HG03457 (cell line): ENCODE results near the gene IRF9.

Experiments
- ATAC-seq: cut with Tn5 transposase; IDR thresholded peaks from one replicate; pipeline ENCODE4 v1.9.1; 2021; ENCODE audit warnings: moderate number of reproducible peaks; ENCODE audit not compliant: unreplicated experiment

Gene IRF9

DNA sequence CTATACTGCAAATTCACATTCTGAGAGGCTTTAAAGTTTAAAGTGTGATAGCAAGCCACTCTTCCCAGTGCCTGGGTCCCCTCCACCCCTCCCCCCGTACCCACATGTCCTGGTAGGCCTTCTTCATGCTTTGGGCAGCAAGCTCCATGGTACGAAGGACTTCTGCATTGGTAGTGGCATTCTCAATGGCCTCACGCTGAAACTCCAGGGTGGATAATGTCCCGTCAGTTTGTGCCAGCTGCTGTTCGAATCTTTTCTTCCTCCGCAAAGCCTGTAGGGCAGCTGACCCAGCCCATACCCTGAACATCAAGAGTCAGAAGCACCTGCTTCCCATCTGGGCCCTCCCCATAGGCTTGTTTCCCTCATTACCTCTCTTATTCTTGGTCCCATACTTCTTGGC, 50.2 kb downstream of the IRF9 start:
- ATAC-seq = no peak

DNA sequence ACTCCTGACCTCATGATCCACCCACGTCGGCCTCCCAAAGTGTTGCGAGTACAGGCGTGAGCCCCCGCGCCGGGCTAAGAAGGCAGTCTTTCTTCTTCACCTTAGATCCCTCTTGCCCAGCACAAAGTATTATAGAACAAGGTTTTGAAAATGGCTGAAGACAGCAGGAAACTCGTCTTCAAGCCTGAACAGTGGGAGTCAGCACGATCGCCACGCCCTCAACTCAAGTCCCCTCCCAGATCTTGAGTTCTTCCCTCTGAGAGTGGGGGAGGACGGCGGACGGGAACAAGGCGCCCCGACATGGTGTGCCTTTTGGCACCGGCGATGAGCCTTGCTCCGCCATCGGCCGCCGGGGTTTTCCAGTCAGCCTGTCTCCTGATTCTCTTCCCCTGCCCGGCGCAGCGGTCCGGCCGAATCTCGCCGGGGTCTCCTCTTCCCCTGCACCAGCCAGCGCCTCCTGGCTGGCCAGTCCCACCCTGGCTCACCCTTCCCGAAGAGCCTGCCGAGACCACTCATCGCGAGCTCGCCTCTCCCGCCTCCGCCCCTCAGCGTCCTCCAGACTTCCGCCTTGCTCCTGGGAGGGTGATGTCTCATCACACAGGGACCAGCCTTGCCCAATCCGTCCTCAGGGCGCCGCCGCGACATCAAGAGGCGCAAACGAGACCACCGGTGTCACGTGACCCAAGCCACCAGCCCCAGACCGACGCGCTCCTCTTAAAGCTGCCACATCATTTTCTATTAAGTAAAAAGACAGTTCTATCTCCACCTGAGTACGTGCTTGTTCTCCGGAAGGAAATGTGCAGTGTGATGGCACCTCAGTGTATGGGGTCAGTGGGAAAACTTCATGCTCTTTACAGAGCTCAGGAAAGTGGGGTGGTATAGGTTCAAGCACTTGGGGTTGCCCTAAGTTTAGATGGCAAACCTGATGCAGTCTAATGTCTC, 52.1 kb downstream of the IRF9 start, which contains the start of gene CHMP4A:
CHMP4A (minus strand) TSS at position 565 of the 942 bp plus-strand sequence; CDS start at position 516, 49 bp downstream.
- peak; percentile 64 for ATAC-seq

DNA sequence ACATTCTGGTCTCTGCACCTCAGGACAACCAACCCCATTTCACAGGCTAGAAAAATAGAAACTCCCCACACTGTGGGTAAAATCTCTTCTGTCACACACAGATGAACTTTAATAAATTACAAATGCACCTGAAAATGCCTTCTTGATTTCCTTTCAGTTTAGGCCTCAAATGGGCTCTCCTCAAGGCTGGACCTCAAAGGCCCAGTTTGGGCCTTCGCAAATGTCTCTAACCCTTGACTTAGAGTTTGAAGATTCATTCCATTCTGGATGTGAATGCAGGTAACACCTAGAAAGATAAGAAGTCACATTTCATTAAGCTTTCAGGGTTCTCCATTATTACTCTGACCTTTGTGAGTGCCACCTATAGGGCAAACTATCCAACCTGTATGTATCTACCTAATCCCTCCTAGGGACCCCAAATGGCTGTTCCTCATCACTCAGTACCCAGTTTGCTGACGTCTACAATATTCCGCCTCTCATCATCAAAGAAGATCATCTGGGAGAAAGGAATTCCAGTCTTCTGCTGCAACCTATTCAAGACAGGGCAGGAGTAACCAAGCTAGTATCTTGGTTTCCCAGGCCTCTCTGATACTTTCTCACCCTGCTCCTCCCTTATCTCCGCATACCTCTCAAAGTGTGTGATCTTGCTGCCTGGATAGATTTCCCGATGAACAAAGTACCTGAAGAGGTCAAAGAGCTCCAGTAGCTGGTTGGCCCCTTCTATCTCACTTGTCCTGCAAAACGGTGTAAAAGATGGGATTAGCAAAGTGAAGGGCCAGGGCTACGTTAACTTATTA, 53.0 kb downstream of the IRF9 start:
- ATAC-seq = no peak

DNA sequence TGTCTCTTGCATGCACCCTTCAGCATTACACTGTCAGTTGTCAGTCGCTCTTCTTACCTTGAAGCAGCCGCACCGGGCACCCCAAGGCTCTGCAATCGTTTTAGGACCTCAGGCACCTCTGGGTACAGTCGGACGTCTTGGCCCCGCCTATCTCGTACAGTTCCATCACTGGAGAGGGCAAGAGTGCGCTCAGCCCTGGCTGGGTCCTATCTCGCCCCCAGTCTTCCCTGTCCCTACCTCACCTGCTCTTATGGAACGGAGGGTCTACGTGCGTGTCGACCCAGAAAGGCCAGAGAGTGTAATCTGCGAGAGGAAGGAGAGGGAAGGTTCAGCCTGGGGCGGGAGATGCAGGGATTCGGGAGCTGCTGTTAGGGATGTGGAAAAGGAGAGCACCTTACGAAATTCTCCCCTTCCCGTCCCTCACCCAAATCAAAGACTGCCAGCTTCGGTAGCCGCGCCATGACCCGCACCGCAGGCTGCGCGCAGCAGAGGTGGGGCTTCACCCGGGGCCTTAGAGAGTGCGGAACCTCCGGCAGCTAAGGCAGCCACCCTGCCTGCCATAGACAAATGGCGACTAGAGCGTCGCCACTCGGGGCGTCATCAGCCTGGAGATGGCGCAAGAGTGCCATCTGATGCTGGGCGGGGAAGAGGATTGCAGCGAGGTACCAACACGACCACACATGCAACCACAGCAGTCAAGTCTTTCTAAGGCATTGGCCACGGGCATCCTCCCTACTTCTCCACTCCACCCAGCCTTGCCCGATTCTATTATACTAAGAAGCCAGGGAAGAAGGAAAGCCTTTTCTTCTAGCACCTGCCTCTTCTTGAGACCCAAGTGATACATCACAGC, 54.7 kb downstream of the IRF9 start, which contains the start of gene MDP1:
MDP1 (minus strand) TSS at position 572 of the 850 bp plus-strand sequence; CDS start at position 461, 111 bp downstream.
- ATAC-seq = peak; percentile 42
